SK-N-SH (cell line): ENCODE results near the gene TEAD2.

Source experiments
- CTCF ChIP-seq: fragments of 200-600 bp; sonication (generic); IDR thresholded peaks from 2 replicates; pipeline ENCODE4 v1.6.1; 2017; ENCODE audit warnings: antibody characterized with exemption, mild to moderate bottlenecking, moderate library complexity
- ELF1 ChIP-seq: IDR thresholded peaks from 2 replicates; pipeline ENCODE4 v1.4.0; 2012
- EP300 ChIP-seq, 2 experiments: IDR thresholded peaks; 2 replicates each; pipeline versions ENCODE4 v1.4.0 to v1.6.1; 2012; ENCODE audit warnings: borderline replicate concordance in 1 of 2, low read depth in 1 of 2, low read length in 1 of 2
- FOXJ3 ChIP-seq: sonication (generic); formaldehyde crosslinking; IDR thresholded peaks from 2 replicates; pipeline ENCODE4 v1.5.1; 2020; ENCODE audit warnings: mild to moderate bottlenecking, missing genetic modification reagents
- JUND ChIP-seq: IDR thresholded peaks from 2 replicates; pipeline ENCODE4 v1.4.0; 2012
- POLR2AphosphoS5 ChIP-seq: IDR thresholded peaks from 2 replicates; pipeline ENCODE4 v1.6.1; 2012; ENCODE audit warnings: low read depth, low read length
- RAD21 ChIP-seq: IDR thresholded peaks from 2 replicates; pipeline ENCODE4 v1.6.1; 2012; ENCODE audit warnings: mild to moderate bottlenecking, low read length
- RCOR1 ChIP-seq: fragments of 150-350 bp; IDR thresholded peaks from 2 replicates; pipeline ENCODE4 v1.6.1; 2017; ENCODE audit warnings: antibody characterized with exemption, low read length
- REST ChIP-seq: IDR thresholded peaks from 2 replicates; pipeline ENCODE4 v1.6.1; 2012; ENCODE audit warnings: mild to moderate bottlenecking, low read depth, low read length, moderate library complexity
- RFX5 ChIP-seq: IDR thresholded peaks from 2 replicates; pipeline ENCODE4 v1.6.1; 2012; ENCODE audit warnings: mild to moderate bottlenecking, improper control_type of control experiment, low read length
- TEAD4 ChIP-seq: IDR thresholded peaks from 2 replicates; pipeline ENCODE4 v1.4.0; 2012; ENCODE audit warnings: mild to moderate bottlenecking, borderline replicate concordance; ENCODE audit not compliant: insufficient read depth
- YY1 ChIP-seq: IDR thresholded peaks from 2 replicates; pipeline ENCODE4 v1.4.0; 2012; ENCODE audit warnings: low read depth, mild to moderate bottlenecking

GRCh38 chr19:49335071-49335783 is 27.0 kb downstream of the TEAD2 start, which contains the start of gene CD37:
- TF ChIP-seq CTCF (no peak), RFX5 (no peak), RAD21 (no peak), REST (no peak), EP300 (IDR thresholded peaks at IDR 0.05; ENCODE audit: borderline replicate concordance in 1 of 2, low read depth in 1 of 2, low read length in 1 of 2) (no peak), POLR2AphosphoS5 (no peak), JUND (no peak), ELF1 (no peak), TEAD4 (no peak), FOXJ3 (no peak), RCOR1 (no peak), YY1 (no peak)
